ENCODE measurements around the gene HOXD4.
A peak's percentile ranks its signal among the peaks of the same experiment; 100 is the strongest.

The HOXD4 gene

DNA sequence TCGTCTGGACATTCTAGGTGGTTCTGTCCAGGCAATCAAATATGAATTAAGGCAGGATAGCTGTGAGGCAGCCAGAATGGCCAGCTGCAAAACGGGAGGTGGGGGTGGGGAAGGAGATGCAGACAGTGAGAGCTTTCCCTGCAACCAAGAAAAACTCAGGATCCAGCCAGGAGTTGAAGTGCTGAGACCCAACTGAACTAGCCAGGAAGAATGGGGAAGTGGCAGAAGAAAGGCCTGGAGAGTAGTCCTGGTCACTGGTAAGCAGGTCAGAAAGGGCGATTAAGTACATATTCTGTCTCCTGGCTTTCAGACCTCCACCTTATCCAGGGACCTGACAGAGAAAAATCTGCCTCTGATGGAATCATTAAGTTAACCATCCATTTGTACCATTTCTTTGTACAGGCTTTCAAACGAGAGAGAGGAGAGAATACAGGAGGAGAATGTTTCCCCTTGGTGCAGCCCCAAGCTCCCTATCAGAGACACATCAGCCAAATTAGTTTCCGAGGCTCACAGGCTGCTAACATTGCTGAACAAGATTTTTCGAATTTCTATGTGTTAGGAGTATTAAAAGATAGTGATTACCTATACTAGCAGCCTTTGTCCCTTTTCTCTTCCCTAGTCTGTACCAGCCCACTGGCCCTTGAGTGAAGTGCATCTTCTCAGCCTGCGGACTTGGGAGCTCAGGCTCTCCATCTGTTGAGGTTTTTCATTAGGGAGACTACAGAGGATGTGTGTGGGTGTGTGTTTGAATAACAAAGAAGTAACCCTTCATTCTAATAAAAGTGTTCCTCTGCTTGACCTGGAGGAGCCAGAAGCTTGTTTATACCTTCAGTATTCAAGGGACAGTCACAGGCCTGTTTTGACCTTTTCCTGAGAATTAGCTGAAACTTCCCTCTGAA lies 24.6 kb downstream of the HOXD4 start:
- TF ChIP-seq, protein P1, sequence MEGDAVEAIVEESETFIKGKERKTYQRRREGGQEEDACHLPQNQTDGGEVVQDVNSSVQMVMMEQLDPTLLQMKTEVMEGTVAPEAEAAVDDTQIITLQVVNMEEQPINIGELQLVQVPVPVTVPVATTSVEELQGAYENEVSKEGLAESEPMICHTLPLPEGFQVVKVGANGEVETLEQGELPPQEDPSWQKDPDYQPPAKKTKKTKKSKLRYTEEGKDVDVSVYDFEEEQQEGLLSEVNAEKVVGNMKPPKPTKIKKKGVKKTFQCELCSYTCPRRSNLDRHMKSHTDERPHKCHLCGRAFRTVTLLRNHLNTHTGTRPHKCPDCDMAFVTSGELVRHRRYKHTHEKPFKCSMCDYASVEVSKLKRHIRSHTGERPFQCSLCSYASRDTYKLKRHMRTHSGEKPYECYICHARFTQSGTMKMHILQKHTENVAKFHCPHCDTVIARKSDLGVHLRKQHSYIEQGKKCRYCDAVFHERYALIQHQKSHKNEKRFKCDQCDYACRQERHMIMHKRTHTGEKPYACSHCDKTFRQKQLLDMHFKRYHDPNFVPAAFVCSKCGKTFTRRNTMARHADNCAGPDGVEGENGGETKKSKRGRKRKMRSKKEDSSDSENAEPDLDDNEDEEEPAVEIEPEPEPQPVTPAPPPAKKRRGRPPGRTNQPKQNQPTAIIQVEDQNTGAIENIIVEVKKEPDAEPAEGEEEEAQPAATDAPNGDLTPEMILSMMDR (IDR thresholded peaks at IDR 0.05) = no peak
- H3K27ac ChIP-seq = no peak overlapping the region
- no peak for DNase-seq (ENCODE audit: low spot score)
- no peak overlapping the region for H3K4me3 ChIP-seq

DNA sequence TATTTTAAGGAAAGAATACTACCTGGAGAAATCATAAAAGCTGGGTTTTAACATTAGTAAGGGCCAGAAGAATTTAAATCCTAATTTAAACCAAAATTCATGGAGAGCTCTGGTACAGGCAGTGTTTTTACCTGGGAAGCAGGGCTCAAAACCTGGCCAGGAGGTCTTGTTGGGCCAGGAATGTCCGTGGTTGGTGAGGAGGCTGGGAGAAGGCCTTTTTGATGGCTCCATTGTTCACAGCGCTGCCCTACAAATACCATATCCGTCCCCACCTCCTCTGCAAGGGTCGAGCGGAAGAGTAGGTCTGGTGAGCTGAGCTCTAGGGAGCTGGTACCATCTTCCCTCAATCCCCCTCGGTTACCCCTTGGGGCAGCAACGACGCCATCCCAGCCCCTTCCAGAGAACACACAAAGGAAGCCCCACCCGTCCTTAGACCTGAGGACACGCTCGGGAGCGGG lies 26.3 kb downstream of the HOXD4 start:
- TF ChIP-seq, protein P1 (IDR thresholded peaks at IDR 0.05) = no peak
- no peak for DNase-seq (ENCODE audit: low spot score)
- H3K4me3 ChIP-seq = peak overlapping the region; percentile 57
- peak overlapping the region in 1 of 2 donors; percentile 48 for H3K27ac ChIP-seq

- TF ChIP-seq, protein P1 (IDR thresholded peaks at IDR 0.05) = no peak
- no peak for DNase-seq (ENCODE audit: low spot score)
- Histone ChIP-seq H3K27ac (peak overlapping the region in 1 of 2 donors; percentile 48), H3K4me3 (peak overlapping the region; percentile 57)
Observed at GRCh38 chr2:176178038-176178756, 26.8 kb downstream of the HOXD4 start.

GRCh38 chr2:176178757-176179295 lies 27.5 kb downstream of the HOXD4 start:
- Histone ChIP-seq H3K4me3 (peak overlapping the region; percentile 57), H3K27ac (peak overlapping the region in 1 of 2 donors; percentile 48)
- TF ChIP-seq, protein P1 (IDR thresholded peaks at IDR 0.05) = no peak
- no peak for DNase-seq (ENCODE audit: low spot score)

GRCh38 chr2:176181551-176181950 lies 30.2 kb downstream of the HOXD4 start:
- DNase-seq (ENCODE audit: low spot score) = no peak
- TF ChIP-seq, protein P1 (IDR thresholded peaks at IDR 0.05) = no peak
- H3K27ac ChIP-seq = no peak overlapping the region
- H3K4me3 ChIP-seq = no peak overlapping the region

DNA sequence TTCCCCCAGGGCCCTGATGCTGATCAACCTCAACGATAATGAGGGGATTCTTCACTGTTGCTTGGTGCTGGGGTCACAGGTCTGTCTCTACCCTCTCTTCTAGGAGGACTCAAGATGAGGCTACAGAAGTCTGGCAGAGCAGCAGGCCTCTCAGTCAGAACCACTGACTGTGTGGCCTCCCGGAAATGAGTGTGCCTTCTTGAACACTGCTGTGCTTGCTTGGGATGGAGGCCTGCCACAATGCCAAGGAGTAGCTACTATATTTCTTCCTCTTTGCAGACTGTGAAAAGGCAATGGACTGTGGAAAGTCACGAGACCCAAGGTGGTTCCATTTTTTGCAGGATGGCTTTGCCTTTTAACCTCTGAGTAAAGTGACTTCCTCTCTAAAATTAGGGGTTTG lies 31.3 kb downstream of the HOXD4 start:
- no peak for DNase-seq (ENCODE audit: low spot score)
- no peak overlapping the region for H3K4me3 ChIP-seq
- H3K27ac ChIP-seq = no peak overlapping the region
- TF ChIP-seq, protein P1 (IDR thresholded peaks at IDR 0.05) = no peak

All from coronary artery (tissue), 2 donors.